ENCODE results near the gene TNF.

GRCh38 chr6:31580807-31581433 lies 5.6 kb downstream of the TNF start:
- TF ChIP-seq CTCF (IDR thresholded peaks at IDR 0.05): peak; percentile 97 to 98 (median 98)
- no peak for TF ChIP-seq POLR2A (IDR thresholded peaks at IDR 0.05)

All from ovary (tissue), 3 donors.